ENCODE data around the gene DNAJB1.
"Not testable (repeated sequence)": the region's sequence is repeated elsewhere in the genome, so short reads cannot be mapped to it uniquely, and the experiment has no call there.

DNAJB1 gene

DNA sequence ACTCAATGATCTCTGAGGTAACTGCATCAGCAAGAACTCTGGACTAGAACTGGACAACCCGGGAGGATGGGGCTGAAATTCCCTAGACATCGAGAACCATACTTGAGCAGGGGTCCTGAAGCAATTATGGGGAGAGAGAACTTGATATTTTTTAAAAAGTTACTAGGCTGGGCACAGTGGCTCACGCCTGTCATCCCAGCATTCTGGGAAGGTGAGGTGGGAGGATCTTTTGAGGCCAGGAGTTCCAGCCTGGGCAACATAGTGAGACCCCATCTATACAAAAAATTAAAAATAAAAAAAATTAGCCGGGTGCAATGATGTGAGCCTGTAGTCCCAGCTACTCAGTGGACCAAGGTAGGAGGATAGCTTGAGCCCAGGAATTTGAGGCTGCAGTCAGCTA, 2.3 kb upstream of the DNAJB1 start:
- no peak for DNase-seq (ENCODE audit: low read depth)

DNA sequence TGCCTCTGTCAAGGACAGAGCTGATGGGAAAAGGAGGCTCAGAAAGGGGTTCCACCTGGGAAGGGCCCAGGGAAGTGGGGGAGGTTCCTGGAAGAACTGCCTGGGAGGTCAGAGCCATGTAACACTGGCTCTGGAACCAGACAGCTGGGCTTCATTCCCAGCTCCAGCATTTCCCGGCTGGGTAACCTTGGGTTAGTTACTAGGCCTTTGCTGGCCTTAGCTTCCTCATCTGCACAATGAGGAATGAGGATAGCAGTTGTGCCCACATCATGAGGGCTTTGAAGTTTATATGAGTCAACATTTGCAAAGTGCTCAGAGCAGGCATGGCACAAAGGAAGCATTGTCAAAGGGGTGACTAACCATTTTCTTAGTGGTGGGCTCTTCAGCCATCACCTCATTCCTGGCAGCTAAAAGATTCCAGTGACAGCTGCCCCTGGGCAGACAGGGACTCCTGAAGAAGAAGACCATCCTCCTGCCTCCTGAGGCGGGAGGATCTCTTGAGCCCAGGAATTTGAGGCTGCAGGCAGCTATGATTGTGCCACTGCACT, 1.7 kb upstream of the DNAJB1 start:
- DNase-seq (ENCODE audit: low read depth) = peak; percentile 48

DNA sequence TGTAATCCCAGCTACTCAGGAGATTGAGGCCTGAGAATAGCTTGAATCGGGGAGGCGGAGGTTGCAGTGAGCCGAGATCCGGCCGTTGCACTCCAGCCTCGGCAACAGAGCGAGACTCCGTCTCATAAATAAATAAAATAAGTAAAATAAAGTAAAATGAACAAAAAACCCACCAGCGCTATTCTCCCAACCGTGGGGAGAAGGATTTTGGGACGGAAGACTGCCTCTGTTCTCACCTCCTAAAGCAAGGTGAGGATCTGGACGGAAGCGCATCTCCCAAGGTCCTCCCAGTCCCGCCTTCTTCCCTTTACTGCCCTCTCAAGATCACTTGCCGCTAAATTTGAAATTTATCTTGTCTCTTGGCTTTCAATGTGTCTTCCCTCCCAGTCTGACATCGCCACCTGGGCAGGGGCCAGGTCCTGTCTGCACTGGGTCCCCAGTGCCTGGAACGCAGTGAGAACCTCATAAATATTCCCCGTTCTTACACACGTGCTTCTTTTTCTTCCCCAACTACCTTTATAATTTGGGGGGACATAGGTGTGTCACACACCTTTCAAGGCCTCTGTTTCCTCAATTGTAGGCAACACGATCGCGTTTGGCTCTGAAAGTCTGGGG, 1.2 kb upstream of the DNAJB1 start:
- DNase-seq (ENCODE audit: low read depth) = no peak

DNA sequence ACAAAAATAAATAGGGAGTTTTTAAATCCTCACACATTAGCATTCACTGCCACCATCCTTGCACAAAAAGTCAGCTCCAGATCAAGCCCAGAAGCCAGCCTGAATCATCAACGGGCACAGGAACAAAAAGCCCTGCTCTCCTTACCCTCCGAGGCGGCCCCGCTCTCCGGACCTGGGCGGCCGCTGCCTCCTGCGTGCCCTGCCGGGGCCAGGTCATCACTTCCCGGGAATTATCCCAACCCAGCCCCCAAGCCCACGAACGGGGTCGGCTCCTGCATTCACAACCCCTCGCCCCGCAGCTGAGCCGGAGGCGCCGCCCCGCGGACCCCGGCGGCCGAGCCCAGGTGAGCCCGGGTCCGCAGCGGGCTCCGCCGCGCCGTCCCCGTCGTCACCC, 754 bp downstream of the DNAJB1 start:
- DNase-seq (ENCODE audit: low read depth) = peak; percentile 29

DNA sequence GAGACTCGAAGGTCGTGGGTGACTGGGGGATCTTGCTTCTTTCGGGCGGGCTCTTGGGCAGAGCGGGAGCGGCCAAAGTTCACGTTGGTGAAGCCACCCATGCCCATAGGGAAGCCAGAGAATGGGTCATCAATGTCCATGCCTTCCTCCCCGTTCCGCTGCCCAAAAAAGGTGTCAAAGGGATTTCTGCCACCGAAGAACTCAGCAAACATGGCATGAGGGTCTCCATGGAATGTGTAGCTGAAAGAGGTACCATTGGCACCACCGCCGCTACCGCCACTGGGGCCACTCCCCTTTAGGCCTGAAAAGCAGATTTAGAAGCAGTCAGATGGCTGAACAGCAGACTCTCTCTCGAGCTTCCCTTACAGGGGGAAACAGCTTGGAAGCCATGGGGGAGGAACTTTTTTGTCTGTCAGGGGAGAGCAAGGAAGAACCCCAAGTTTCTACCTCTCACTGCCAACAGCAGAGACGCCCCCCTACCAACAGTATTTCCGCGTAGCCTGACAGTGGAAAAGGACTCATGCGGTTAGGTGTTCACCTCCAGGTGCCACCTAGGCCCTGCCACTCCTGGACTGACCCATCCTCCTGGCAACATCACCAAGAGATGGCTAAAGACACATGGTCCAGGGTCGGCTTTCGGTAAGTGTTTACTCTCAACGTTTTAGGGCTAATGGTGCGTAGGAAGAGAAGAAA, 1.3 kb downstream of the DNAJB1 start:
- no peak for DNase-seq (ENCODE audit: low read depth)

DNA sequence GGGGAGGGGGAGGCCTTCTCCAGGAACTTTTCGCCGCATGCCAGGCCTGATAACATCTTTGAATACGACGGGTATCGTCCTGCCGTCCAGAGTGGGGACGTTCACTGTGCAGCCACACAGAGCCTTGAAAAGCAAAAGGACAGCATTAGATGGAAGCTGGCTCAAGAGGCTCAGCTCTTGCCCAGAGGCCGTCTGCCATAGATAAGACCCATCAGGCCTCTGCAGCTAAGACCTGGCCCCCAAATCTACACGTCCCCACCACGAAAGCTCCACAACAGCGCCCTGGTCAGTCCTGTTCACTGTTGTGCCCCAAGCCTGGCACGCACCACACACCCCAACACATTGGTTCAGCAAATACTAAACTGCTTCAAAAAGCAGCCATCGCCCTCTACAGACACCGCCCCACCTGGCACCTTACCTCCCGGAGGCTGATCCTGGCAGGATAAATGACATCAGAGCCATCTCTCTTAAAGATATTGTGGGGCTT, 2.1 kb downstream of the DNAJB1 start:
- no peak for DNase-seq (ENCODE audit: low read depth)

DNA sequence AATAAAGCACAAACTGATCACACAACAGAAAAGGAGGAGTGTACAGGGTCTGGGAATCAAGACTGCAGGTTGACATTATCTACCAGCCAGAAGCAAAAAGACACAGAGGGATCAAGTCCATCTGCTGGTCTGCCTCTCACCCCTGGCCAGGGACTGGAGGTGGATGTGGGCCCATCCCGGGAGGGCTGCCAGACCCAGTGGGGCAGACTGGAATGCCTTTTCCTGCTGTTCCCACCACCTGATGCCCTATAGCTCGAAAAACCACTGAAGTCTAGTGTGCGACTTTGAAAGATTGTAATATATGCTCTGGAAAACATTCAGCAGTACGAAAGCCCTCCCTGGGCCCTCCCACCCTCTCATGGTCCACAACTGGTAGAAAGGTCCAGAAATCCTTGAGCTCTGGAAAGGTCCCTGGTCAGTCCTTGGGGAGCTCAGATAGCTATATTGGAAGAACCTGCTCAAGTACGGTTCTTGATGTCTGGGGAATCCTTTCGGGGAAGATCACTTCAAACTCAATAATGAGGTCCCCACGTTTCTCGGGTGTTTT, 2.6 kb downstream of the DNAJB1 start:
- no peak for DNase-seq (ENCODE audit: low read depth)

DNA sequence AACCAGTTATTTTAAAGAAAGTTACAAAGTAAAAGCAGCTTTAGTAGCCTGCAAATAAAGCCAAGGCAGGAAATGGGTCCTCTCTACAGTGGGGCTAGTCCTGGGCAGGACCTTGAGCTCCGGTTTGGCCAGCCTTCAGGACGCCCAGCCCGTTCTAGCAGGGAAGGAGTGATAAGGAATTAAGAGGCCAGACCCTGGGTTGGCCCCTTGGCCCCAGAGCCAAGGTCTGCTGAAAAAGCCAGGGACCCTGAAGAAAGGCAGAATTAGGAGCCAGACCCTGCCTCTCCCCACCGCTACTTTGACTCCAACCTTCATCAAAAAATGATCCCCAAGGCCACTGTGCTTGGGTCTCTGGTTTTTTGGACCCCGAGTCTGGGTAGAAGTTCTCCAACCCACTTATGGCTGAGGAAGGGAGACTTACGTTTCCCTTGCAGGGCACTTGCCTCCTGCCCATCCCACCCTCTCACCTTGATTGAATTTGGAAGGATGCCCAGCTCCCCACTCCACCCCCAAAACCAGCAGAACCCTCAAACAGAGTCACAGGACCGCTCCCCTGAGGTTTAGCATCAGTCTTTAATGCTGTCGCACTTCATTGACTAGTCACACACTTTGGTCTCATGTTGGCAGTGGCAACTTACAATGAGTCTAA, 3.9 kb downstream of the DNAJB1 start:
- no peak for DNase-seq (ENCODE audit: low read depth)

DNA sequence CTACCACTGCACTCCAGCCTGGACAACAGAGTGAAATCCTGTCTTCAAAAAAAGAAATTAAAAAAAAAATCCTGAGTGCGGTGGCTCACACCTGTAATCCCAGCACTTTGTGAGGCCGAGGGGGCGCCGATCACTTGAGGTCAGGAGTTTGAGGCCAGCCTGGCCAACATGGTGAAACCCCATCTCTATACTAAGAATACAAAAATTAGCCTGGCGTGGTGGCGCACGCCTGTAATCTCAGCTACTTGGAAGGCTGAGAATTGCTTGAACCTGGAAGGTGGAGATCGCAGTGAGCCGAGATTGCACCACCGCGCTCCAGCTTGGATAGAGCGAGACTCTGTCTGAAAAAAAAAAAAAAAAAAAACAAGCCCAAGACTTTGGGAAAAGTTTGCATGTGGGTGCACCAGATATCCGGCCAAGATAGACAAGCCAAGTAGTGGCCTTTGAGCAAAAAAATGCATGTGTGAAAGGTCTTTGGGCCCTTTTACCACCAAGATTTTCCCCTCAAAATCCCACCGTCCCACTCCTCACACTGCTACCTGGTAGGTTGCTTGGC, 5.7 kb downstream of the DNAJB1 start:
- no peak for DNase-seq (ENCODE audit: low read depth)

DNA sequence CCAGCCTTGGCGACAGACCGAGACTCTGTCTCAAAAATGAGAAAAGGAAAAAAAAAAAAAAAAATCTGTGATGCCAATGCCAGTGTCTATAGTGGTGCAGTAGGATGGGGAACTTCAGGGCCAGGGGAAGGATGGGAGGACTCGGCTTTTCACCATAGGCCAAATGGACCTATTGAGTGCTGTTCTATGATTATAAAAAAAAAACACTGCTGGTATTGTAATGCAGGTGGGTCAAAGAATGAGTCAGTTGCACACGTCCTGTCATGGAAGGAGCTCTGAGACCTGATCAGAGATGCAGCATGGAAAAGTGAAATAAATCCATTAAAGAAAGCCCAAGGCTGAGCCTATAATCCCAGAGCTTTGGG, 7.0 kb downstream of the DNAJB1 start:
- DNase-seq (ENCODE audit: low read depth) = no peak

DNA sequence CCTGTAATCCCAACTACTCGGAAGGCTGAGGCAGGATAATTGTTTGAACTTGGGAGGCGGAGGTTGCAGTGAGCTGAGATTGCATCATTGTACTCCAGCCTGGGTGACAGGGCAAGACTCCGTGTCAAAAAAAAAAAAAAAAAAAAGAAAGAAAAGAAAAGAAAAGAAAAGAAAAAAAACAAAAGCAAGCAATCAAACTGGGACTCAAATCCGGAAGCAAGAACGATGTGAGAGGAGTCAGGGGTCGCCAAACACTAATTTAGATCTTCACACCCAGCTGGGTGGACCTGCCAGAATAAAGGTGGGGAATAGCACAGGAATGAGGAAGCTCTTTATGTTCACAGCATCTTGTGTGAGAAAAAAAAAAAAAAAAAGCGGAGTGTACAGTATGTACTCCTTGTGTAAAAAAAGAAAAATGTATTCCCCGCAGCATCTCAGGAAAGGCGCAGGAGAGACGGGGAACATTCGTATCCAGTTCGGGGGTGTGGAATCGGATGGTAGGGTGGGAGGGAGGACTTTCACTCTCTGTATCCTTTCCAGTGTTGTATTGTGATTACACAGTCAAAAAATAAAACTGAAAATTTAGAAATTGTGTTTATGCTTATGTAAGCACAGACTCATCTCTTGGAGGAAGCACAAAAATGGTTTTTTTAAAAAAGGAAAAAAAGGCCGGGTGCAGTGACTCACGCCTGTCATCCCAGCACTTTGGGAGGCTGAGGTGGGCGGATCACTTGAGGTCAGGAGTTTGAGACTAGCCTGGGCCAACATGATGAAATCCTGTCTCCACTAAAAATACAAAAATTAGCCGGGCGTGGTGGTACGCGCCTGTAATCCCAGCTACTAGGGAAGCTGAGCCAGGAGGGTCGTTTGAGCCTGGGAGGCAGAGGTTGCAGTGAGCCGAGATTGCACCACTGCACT, 7.6 kb downstream of the DNAJB1 start:
- DNase-seq (ENCODE audit: low read depth) = peak; percentile 86

DNA sequence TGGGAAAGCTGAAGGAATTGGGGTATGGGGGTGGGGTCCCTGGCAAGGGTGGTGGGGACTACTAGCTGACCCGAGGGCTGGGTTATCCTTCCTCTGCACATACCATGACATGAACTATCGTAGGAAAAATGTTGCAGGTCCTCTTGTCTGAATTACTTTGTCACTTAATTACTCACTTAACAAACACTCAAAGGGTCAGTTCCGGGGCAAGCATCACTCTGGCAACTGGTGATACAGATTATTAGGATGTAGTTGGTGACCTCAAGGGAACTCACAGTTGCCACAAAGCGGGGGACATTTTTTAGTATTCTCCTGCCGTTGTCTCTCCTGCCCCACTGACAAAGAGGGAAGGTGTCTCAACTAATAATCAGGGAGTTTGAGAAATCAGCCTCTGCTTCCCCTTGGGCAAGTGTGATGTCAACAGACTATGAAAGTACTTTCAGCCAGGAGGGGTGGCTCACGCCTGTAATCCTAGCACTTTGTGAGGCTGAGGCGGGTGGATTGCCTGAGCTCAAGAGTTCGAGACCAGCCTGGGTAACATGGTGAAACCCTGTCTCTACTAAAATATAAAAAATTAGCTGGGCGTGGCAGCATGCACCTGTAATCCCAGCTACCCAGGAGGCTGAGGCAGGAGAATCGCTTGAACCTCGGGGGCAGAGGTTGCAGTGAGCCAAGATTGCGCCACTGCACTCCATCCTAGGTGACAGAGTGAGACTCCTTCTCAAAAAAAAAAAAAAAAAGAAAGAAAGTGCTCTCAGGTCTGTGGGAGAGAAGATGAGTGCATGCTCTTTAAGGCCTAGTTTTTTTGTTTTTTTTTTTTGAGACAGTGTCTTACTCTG, 10.3 kb downstream of the DNAJB1 start:
- DNase-seq (ENCODE audit: low read depth) = peak; percentile 26

DNA sequence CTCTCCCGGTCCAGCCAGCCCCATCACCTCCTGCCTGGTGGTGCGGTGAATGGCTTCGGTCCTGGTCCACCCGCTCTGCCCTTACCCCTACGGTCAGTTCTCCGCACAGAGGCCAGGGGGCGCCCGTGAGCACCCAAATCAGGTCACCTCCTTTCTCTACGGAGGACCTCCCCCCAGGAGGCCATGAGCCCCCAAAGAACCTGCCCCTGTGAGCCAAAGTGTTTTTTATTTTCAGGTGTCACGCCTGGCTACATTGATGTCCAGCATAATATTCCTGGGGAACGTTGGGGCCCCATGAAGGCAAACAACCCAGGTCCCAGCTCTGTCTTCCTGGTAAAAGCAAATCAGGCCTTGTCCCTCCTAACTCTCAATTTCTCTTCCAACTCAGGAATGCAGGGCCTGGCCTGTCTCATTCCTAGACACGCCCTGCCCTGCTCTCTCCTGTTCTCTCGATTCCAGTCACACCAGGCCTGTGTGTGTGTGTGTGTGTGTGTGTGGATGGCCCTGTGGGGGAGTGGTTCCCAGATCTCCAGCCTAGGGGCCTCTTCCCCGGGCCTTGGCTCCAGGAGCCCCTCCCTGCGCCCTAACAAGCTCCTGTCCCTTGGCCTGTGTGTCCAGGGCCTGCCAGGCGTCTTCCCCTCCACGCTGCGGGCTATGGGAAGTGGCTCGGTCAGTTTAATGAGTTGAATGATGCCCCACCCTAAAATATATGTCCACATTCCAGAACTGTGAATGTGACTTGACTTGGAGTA, 12.5 kb downstream of the DNAJB1 start:
- peak; percentile 45 for DNase-seq (ENCODE audit: low read depth)

DNA sequence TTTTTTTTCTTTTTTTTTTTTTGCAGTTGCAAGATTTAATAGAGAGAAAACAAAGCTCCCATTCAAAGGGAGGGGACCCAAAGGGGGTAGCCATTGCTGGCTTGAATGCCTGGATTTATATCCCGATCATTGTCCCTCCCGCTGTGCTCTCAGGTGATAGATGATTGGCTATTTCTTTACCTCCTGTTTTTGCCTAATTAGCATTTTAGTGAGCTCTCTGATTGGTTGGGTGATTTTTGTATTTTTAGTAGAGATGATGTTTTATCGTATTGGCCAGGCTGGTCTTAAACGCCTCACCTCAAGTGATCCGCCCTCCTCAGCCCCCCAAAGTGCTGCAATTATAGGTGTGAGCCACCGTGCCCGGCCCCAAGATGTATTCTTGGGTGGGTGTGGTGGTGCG, 13.6 kb downstream of the DNAJB1 start:
- DNase-seq (ENCODE audit: low read depth) = not testable (repeated sequence)

DNA sequence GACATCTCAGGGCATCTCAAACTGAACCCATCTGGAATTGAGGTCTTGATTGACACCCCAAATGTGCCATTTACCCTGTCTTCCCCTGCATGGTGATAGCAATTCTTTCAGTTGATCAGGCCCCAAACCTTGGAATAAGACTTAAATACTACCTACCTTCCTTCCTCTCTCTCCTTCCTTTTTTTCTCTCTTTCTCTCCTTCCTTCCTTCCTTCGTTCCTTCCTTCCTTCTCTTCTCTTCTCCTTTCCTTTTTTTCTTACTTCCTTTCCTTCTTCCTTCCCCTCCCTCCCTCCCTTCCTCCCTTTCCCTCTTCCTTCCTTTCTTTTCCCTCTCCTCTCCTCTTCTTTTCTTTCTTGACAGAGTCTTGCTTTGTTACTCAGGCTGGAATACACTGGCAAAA, 14.9 kb downstream of the DNAJB1 start:
- no peak for DNase-seq (ENCODE audit: low read depth)

DNA sequence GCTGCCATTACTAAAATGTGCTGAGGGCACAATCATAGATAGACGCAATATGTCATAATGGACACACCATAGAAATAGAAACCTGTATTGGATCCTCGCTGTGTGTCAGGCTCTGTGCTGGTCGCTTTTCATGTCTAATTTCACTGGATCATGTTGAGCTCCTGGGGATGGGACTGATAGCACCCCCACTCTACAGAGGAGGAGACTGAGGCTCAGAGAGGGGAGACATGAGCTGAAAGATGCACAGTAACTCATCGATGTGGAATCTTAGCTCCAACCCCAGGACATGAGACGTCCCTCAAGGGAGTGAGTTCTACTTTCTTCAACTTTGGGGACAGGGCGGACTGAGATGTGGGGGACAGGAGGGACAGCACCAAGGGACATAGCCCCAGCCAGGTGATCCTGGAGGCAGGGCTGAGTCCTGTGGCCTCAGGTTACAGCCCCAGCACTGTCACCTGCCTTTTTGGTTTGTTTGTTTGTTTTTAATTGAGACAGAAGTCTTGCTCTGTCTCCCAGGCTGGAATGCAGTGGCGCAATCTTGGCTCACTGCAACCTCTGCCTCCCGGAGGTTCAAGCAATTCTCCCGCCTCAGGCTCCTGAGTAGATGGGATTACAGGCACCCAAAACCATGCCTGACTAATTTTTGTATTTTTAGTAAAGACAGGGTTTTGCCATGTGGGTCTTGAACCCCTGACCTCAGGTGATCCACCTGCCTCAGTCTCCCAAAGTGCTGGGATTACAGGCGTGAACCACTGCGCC, 15.7 kb downstream of the DNAJB1 start:
- DNase-seq (ENCODE audit: low read depth) = peak; percentile 59

DNA sequence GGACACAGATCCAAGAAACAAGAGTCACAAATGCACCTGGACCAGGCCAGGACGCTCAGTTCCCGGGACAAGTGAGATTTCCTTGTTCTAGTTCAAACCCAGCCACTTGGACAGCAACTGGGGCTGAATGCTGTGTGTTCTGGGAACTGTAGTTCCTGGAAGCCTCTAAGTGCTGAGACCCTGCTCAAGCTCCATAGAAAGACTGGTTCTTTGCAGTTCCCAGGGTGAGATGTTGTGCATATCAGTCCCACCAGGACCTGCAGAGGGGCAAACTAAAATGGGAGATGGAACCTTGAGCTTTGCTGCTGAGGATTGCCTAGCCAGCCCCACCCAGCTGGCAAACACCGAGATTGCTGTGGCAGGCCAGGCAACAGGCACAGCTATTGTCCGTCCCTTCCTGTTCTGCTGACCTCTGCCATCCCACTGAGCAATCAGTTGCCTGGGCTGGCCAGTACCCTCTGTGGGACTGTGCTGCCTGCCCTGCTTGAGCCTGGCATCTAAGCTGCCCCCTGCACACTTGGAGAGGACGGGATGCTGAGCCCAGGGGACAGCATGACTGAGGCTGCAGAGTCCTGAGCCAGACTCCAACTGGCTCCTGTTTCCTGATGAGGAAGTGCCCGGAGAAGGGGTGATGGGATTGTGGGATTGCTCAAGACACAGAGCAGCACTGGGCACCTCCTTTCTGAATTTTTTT, 20.8 kb downstream of the DNAJB1 start:
- peak; percentile 82 for DNase-seq (ENCODE audit: low read depth)

DNA sequence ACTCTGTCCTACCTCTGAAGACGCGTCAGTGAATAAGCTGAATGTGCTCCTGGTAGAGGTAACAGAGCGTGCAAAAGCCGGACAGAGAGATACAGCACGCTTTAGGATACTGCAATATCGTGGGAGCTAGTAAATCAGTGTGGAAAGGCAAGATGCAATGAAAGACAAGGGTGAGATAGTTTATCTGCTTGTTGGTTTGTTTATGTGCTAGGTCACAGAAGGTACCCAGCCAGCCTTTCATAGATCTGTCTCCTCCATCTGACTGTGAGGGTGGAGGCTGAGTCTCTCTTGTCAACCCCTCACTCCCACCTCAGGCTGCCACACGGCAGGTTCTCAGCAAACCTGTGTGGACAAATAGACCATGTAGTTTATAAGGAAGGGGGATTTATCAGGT, 21.4 kb downstream of the DNAJB1 start:
- DNase-seq (ENCODE audit: low read depth) = no peak

All from fibroblast of gingiva (primary cell).